Endothelial cell of umbilical vein (primary cell): ENCODE measurements around the gene FANCI.

ENCODE experiments used
- CTCF ChIP-seq, 2 donors: IDR thresholded peaks; 1 replicate in 1 of 2; 2 replicates in 1 of 2; pipeline ENCODE4 v1.5.1; 2011; ENCODE audit warnings: low read length in 2 of 2, mild to moderate bottlenecking in 2 of 2, moderate library complexity in 2 of 2, control low read depth in 1 of 2, inconsistent platforms in 1 of 2, low read depth in 1 of 2; ENCODE audit not compliant: insufficient read depth in 1 of 2; ENCODE audit errors: extremely low read depth in 1 of 2
- MYC ChIP-seq: IDR thresholded peaks from one replicate; pipeline ENCODE4 v1.6.1; 2011; ENCODE audit warnings: mild to moderate bottlenecking, low read depth, low read length
- POLR2A ChIP-seq: IDR thresholded peaks from 2 replicates; pipeline ENCODE4 v1.6.1; 2012; ENCODE audit warnings: low read depth, mild to moderate bottlenecking, control low read depth, low read length

DNA sequence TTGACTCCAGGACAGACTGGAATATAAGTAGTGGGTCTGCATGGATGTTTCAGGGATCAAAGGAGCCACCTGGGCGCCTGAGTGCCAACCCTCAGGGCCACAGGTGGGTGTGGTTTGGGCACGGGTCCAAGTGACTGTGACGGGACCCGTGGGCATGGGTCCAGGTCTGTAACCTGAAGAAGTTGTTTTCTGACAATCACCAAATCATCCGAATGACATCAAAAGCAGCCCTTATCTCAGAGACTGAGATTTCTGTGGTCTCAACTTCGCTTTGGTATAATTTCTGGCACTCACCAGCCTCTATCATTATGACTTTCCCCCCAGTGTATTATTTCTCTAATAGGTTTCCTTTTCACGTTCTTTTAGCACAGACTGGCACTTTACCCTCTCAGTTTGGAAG lies 46.8 kb upstream of the FANCI start:
- TF ChIP-seq CTCF (IDR thresholded peaks at IDR 0.05; ENCODE audit: extremely low read depth in 1 of 2, insufficient read depth in 1 of 2, low read depth in 1 of 2, low read length in 2 of 2) = no peak
- no peak for TF ChIP-seq MYC
- no peak for TF ChIP-seq POLR2A
